Measurements from ENCODE around the gene SEMA3F.

GRCh38 chr3:50174947-50175524 lies 19.9 kb downstream of the SEMA3F start:
- TF ChIP-seq, protein P1, sequence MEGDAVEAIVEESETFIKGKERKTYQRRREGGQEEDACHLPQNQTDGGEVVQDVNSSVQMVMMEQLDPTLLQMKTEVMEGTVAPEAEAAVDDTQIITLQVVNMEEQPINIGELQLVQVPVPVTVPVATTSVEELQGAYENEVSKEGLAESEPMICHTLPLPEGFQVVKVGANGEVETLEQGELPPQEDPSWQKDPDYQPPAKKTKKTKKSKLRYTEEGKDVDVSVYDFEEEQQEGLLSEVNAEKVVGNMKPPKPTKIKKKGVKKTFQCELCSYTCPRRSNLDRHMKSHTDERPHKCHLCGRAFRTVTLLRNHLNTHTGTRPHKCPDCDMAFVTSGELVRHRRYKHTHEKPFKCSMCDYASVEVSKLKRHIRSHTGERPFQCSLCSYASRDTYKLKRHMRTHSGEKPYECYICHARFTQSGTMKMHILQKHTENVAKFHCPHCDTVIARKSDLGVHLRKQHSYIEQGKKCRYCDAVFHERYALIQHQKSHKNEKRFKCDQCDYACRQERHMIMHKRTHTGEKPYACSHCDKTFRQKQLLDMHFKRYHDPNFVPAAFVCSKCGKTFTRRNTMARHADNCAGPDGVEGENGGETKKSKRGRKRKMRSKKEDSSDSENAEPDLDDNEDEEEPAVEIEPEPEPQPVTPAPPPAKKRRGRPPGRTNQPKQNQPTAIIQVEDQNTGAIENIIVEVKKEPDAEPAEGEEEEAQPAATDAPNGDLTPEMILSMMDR (IDR thresholded peaks at IDR 0.05), result no peak
- no peak for TF ChIP-seq EZH2 (IDR thresholded peaks at IDR 0.05)
- TF ChIP-seq EZH2phosphoT487 (IDR thresholded peaks at IDR 0.05), result no peak
